ENCODE measurements around the gene SLC22A7.

DNA sequence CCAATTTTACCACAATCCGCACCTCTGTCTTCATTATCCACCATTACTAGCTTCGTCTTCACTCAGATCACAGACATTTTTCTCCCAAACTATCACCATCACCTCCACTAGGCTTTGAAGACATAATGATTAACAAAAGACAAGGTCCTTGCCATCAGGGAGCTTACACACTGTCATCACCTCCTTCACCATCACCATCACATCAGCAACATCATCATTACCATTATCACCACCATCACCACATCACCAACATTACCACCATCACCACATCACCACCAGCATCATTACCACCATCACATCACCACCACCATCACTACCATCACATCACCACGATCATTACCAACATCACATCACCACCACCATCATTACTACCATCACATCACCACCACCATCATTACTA is 4.4 kb upstream of the SLC22A7 start:
- TF ChIP-seq TCF4 (CRISPR knock-in tag; IDR thresholded peaks at IDR 0.05; ENCODE audit: borderline replicate concordance) (no peak), RARB (CRISPR knock-in tag; IDR thresholded peaks at IDR 0.05) (no peak), ESRRG (CRISPR knock-in tag; IDR thresholded peaks at IDR 0.05) (no peak)

All from SK-N-SH treated with all-trans-retinoic acid at 6 μM for 48 hours (cell line).